GM12878 (cell line): ENCODE measurements around the gene APBA1. TPM values are rescaled to one million over a fixed set of nuclear protein-coding genes. Genes with fewer than 3 reads are reported as not detected.

Source experiments
- ATAC-seq: fragments of 200-7000 bp; cut with Tn5 transposase; 3 replicates; pipeline ENCODE4 v1.9.1; 2020; ENCODE audit warnings: mild to moderate bottlenecking, moderate library complexity
- BruUV-seq: library from RNA; stranded (reverse); fragments of 400-500 nt; replicated peaks from 2 replicates; lab custom pipeline; 2021; lab: Mats Ljungman, UMichigan
- CTCF ChIA-PET: fragments of 300-600 bp; sonication (Branson Sonifier 250); formaldehyde crosslinking; extraction: SDS; loops from one replicate; lab custom pipeline; 2021; ENCODE audit warnings: inconsistent platforms; lab: Yijun Ruan, JAX
- POLR2A ChIA-PET: fragments of 350-600 bp; formaldehyde crosslinking; extraction: SDS; loops from one replicate; lab custom pipeline; 2021; ENCODE audit warnings: inconsistent platforms; lab: Charles Lee
- RAD21 ChIA-PET: fragments of 300-600 bp; sonication (Branson Sonifier 250); formaldehyde crosslinking; loops from one replicate; lab custom pipeline; 2023; ENCODE audit warnings: antibody characterized with exemption; ENCODE audit not compliant: unreplicated experiment; lab: Charles Lee
- SMC1A ChIA-PET: fragments of 300-600 bp; sonication (Branson Sonifier 250); formaldehyde crosslinking; loops from one replicate; lab custom pipeline; 2023; ENCODE audit not compliant: unreplicated experiment, uncharacterized antibody; lab: Charles Lee
- DNase-seq: peaks from one replicate; pipeline ENCODE4 v3.0.0-alpha.2; 2011; ENCODE audit warnings: low read depth, low spot score
- FAIRE-seq: peaks from 3 replicates; lab custom pipeline; 2011; peaks lifted over from hg19 to GRCh38; lab: Jason Lieb, UNC
- H2AFZ ChIP-seq: 2 replicates; pipeline ENCODE4 v1.6.0; 2011; ENCODE audit warnings: low read depth, low read length, control low read depth; ENCODE audit not compliant: control insufficient read depth
- H3K27ac ChIP-seq: 2 replicates; pipeline ENCODE4 v1.5.1; 2011; ENCODE audit warnings: control low read depth; ENCODE audit not compliant: control insufficient read depth, insufficient read depth
- H3K27me3 ChIP-seq, 2 experiments: replicated peaks in 1 of 2; 2 replicates each; pipeline versions ENCODE4 v1.6.0 to v1.6.1; 2011; ENCODE audit warnings: low read length in 1 of 2; ENCODE audit not compliant: control insufficient read depth in 2 of 2, insufficient read depth in 2 of 2
- H3K36me3 ChIP-seq, 2 experiments: 2 replicates each; pipeline ENCODE4 v1.5.1; 2011; ENCODE audit warnings: low read length in 1 of 2; ENCODE audit not compliant: control insufficient read depth in 2 of 2, insufficient read depth in 2 of 2
- H3K4me1 ChIP-seq: 2 replicates; pipeline ENCODE4 v1.6.1; 2011; ENCODE audit warnings: mild to moderate bottlenecking, low read length, moderate library complexity, mixed read lengths; ENCODE audit not compliant: control insufficient read depth, insufficient read depth
- H3K4me2 ChIP-seq: 2 replicates; pipeline ENCODE4 v1.6.0; 2011; ENCODE audit warnings: control low read depth; ENCODE audit not compliant: control insufficient read depth, insufficient read depth
- H3K4me3 ChIP-seq: fragments of 200-600 bp; sonication (generic); 2 replicates; pipeline ENCODE4 v1.5.1; 2016
- H3K79me2 ChIP-seq: 2 replicates; pipeline ENCODE4 v1.6.0; 2011; ENCODE audit warnings: low read length; ENCODE audit not compliant: control insufficient read depth, insufficient read depth
- H3K9ac ChIP-seq: 2 replicates; pipeline ENCODE4 v1.8.0; 2011; ENCODE audit warnings: low read length, control low read depth, mixed read lengths; ENCODE audit not compliant: control insufficient read depth, insufficient read depth
- H3K9me3 ChIP-seq: replicated peaks from 3 replicates; pipeline ENCODE4 v1.5.1; 2011; ENCODE audit warnings: mild to moderate bottlenecking, low read length; ENCODE audit not compliant: control insufficient read depth, insufficient read depth
- H4K20me1 ChIP-seq: 2 replicates; pipeline ENCODE4 v1.6.0; 2011; ENCODE audit not compliant: control insufficient read depth, insufficient read depth
- ATF3 ChIP-seq: IDR thresholded peaks from 2 replicates; pipeline ENCODE4 v1.6.1; 2011; ENCODE audit warnings: low read depth, mild to moderate bottlenecking, low read length, moderate library complexity, borderline replicate concordance; ENCODE audit errors: extremely low read depth
- CHD1 ChIP-seq: IDR thresholded peaks from 2 replicates; pipeline ENCODE4 v1.6.1; 2012; ENCODE audit warnings: low read depth, low read length, improper control_type of control experiment
- FOS ChIP-seq: IDR thresholded peaks from 3 replicates; pipeline ENCODE4 v1.6.1; 2011; ENCODE audit warnings: borderline replicate concordance; ENCODE audit not compliant: insufficient read length; ENCODE audit errors: extremely low read depth
- GABPA ChIP-seq: IDR thresholded peaks from 2 replicates; pipeline ENCODE4 v1.6.1; 2014; ENCODE audit warnings: antibody characterized with exemption, low read depth, mild to moderate bottlenecking, inconsistent platforms
- POLR2AphosphoS5 ChIP-seq: IDR thresholded peaks from 2 replicates; pipeline ENCODE4 v1.6.1; 2011; ENCODE audit warnings: mild to moderate bottlenecking, low read length, inconsistent platforms
- RAD51 ChIP-seq: fragments of 450-650 bp; IDR thresholded peaks from 2 replicates; pipeline ENCODE4 v1.6.1; 2016; ENCODE audit warnings: moderate library complexity, mild to moderate bottlenecking, inconsistent platforms
- SKIL ChIP-seq: fragments of 450-650 bp; IDR thresholded peaks from 2 replicates; pipeline ENCODE4 v1.6.1; 2017; ENCODE audit warnings: mild to moderate bottlenecking, low read depth, inconsistent platforms; ENCODE audit not compliant: poor library complexity, severe bottlenecking
- ZBTB40 ChIP-seq: fragments of 450-650 bp; IDR thresholded peaks from 2 replicates; pipeline ENCODE4 v1.6.1; 2016; ENCODE audit warnings: mild to moderate bottlenecking, moderate library complexity, borderline replicate concordance
- WGBS: methylation state at CpG from one replicate; pipeline ENCODE4 v1.1.6; 2016; ENCODE audit warnings: low lambda C conversion rate; ENCODE audit not compliant: insufficient replicate concordance, insufficient coverage; ENCODE audit errors: missing lambda C conversion rate; 5-methylcytosine and 5-hydroxymethylcytosine counted together
- in situ Hi-C: fragments of 300-500 bp; cut with MboI; formaldehyde crosslinking; loops from 9 replicates; pipeline ENCODE4 v1.14.3; 2018; ENCODE audit warnings: mixed read lengths
- intact Hi-C: fragments of 100-400 bp; cut with micrococcal nuclease; formaldehyde crosslinking; loops from one replicate; pipeline ENCODE4 v1.14.2; 2022; ENCODE audit not compliant: unreplicated experiment
- polyA plus RNA-seq, 11 experiments: library from polyadenylated mRNA; depleted of rRNA in 4 of 11; unstranded in 6 of 11; stranded (reverse) in 5 of 11; fragments of >200 nt; fragmentation: Nextera tagmentation in 4 of 11; fragmentation: Illumina TruSeq in 1 of 11; extraction: Ambion mirVana in 4 of 11; extraction: Trizol in 1 of 11; gene quantifications; 1 replicate in 1 of 11; 2 replicates in 10 of 11; pipeline versions ENCODE4 v1.2.1 to v1.2.3, GENCODE V29; 2011 to 2016; ENCODE audit warnings: inconsistent platforms in 2 of 11, missing spikeins in 2 of 11, low read depth in 1 of 11
- total RNA-seq, 4 experiments: library from RNA; depleted of rRNA in 3 of 4; stranded (reverse); fragments of >200 nt in 3 of 4; fragmentation: Illumina TruSeq in 1 of 4; extraction: Trizol in 1 of 4; gene quantifications; 2 replicates each; pipeline versions ENCODE4 v1.2.1 to v1.2.3, GENCODE V29; 2013 to 2021

The APBA1 gene
- total and polyA plus RNA-seq, 10 of the 15 experiments (the other 5 are each of a cell fraction or from before 2014, with no cell fraction given), result 0.01 to 1.3 (median 0.05) TPM; not detected in 7

- Histone ChIP-seq H3K4me3 (no peak overlapping the region), H3K36me3 (no peaks in the 10 kb centered on the region), H4K20me1 (no peaks in the 10 kb centered on the region), H3K4me1 (no peaks in the 10 kb centered on the region), H3K9me3 (no peaks in the 10 kb centered on the region), H3K4me2 (no peak overlapping the region), H3K79me2 (no peaks in the 10 kb centered on the region), H3K27ac (no peak overlapping the region), H3K27me3 (no peaks in the 10 kb centered on the region), H3K9ac (no peak overlapping the region), H2AFZ (no peak overlapping the region)
- intact Hi-C loops (no loop called here), in situ Hi-C loops (no loop called here)
- SMC1A ChIA-PET, result no interaction called here
- no TSS peak for BruUV-seq
- 27% methylated on average over 6 of the region's 6 CpGs for WGBS
- no peak for DNase-seq
- POLR2A ChIA-PET, result no interaction called here
- ATAC-seq, result no peak
- CTCF ChIA-PET, result no interaction called here
- FAIRE-seq, result no peak
- RAD21 ChIA-PET, result no interaction called here
- TF ChIP-seq CHD1, result no peak
- TF ChIP-seq ATF3, result no peak
- no peak for TF ChIP-seq ZBTB40
- no peak for TF ChIP-seq SKIL
- no peak for TF ChIP-seq RAD51
- TF ChIP-seq GABPA, result no peak
- TF ChIP-seq POLR2AphosphoS5, result no peak
- TF ChIP-seq FOS, result no peak
Measured at GRCh38 chr9:69380301-69380700, 291.9 kb downstream of the APBA1 start.
